IMR-90 (cell line): ENCODE measurements around the gene PKD2L1.

Source experiments
- CTCF ChIP-seq: conservative IDR thresholded peaks from 2 replicates; pipeline ENCODE4 v1.5.1; 2012; ENCODE audit warnings: mild to moderate bottlenecking, low read depth, low read length, improper control_type of control experiment
- FOS ChIP-seq: fragments of 150-350 bp; IDR thresholded peaks from 2 replicates; pipeline ENCODE4 v1.6.1; 2016; ENCODE audit warnings: low read depth, low read length
- MAZ ChIP-seq: IDR thresholded peaks from 2 replicates; pipeline ENCODE4 v1.6.1; 2012; ENCODE audit warnings: low read depth, mild to moderate bottlenecking, low read length, improper control_type of control experiment, moderate library complexity, borderline replicate concordance
- POLR2A ChIP-seq: IDR thresholded peaks from 2 replicates; pipeline ENCODE4 v1.6.1; 2012; ENCODE audit warnings: mild to moderate bottlenecking, low read depth, low read length
- RAD21 ChIP-seq: IDR thresholded peaks from 2 replicates; pipeline ENCODE4 v1.6.1; 2012; ENCODE audit warnings: low read length, improper control_type of control experiment
- RFX5 ChIP-seq: IDR thresholded peaks from 2 replicates; pipeline ENCODE4 v1.8.0; 2012; ENCODE audit warnings: low read depth, mild to moderate bottlenecking, low read length, moderate library complexity
- USF2 ChIP-seq: fragments of 150-350 bp; IDR thresholded peaks from 2 replicates; pipeline ENCODE4 v1.6.1; 2017; ENCODE audit warnings: mild to moderate bottlenecking, antibody characterized with exemption, low read length, low read depth

- TF ChIP-seq CTCF (no peak), RAD21 (no peak), USF2 (no peak), POLR2A (no peak), MAZ (no peak), RFX5 (no peak), FOS (no peak)
Observed at GRCh38 chr10:100333661-100334440, 3.8 kb upstream of the PKD2L1 start.
